Endothelial cell of umbilical vein (primary cell): Measurements from ENCODE around the gene ELL2. TPM values are rescaled to one million over a fixed set of nuclear protein-coding genes. Genes with fewer than 3 reads are reported as not detected.

ENCODE experiments used
- BruUV-seq: library from RNA; stranded (reverse); fragments of 400-500 nt; replicated peaks from 2 replicates; lab custom pipeline; 2021; lab: Mats Ljungman, UMichigan
- CTCF ChIA-PET: fragments of 300-600, 350-600 bp; sonication (Branson Sonifier 250); formaldehyde crosslinking; loops from one replicate; lab custom pipeline; 2021; ENCODE audit warnings: antibody characterized with exemption, inconsistent platforms; lab: Charles Lee
- POLR2A ChIA-PET: fragments of 300-600, 350-600 bp; sonication (Branson Sonifier 250); formaldehyde crosslinking; loops from one replicate; lab custom pipeline; 2021; ENCODE audit warnings: antibody characterized with exemption, inconsistent platforms; lab: Charles Lee
- DNase-seq: peaks from one replicate; pipeline ENCODE4 v3.0.0-alpha.2; 2011; ENCODE audit warnings: low read depth, low spot score
- FAIRE-seq: peaks from 2 replicates; lab custom pipeline; 2011; peaks lifted over from hg19 to GRCh38; lab: Jason Lieb, UNC
- H2AFZ ChIP-seq: 2 replicates; pipeline ENCODE4 v1.6.0; 2012; ENCODE audit warnings: low read depth, low read length, control low read depth, inconsistent platforms
- H3K27ac ChIP-seq: 2 replicates; pipeline ENCODE4 v1.5.1; 2011; ENCODE audit warnings: low read depth, mild to moderate bottlenecking, control low read depth, low read length, moderate library complexity; ENCODE audit not compliant: insufficient read depth
- H3K27me3 ChIP-seq, 2 experiments: 2 replicates each; pipeline versions ENCODE4 v1.6.0 to v1.6.1; 2011; ENCODE audit warnings: low read length in 2 of 2, mixed read lengths in 1 of 2; ENCODE audit not compliant: control insufficient read depth in 2 of 2, insufficient read depth in 2 of 2
- H3K36me3 ChIP-seq, 2 experiments: 2 replicates in 1 of 2; 3 replicates in 1 of 2; pipeline ENCODE4 v1.5.1; 2011; ENCODE audit warnings: low read length in 2 of 2, mild to moderate bottlenecking in 1 of 2, moderate library complexity in 1 of 2; ENCODE audit not compliant: control insufficient read depth in 2 of 2, insufficient read depth in 2 of 2; ENCODE audit errors: extremely low read depth in 1 of 2
- H3K4me1 ChIP-seq: 3 replicates; pipeline ENCODE4 v1.5.1; 2011; ENCODE audit warnings: mild to moderate bottlenecking, low read length; ENCODE audit not compliant: control insufficient read depth, insufficient read depth; ENCODE audit errors: extremely low read depth
- H3K4me2 ChIP-seq: 2 replicates; pipeline ENCODE4 v1.6.1; 2011; ENCODE audit warnings: low read length, control low read depth, mixed read lengths; ENCODE audit not compliant: insufficient read depth
- H3K4me3 ChIP-seq, 3 experiments: fragments of 200-600 bp in 1 of 3; sonication (generic), shearing (Covaris generic) in 1 of 3; replicated peaks in 1 of 3; 2 replicates each; pipeline ENCODE4 v1.5.1; 2011 to 2016; ENCODE audit warnings: control low read depth in 3 of 3, low read length in 3 of 3, mild to moderate bottlenecking in 2 of 3, inconsistent platforms in 1 of 3, low read depth in 1 of 3, moderate library complexity in 1 of 3; ENCODE audit not compliant: insufficient read depth in 1 of 3
- H3K79me2 ChIP-seq: 2 replicates; pipeline ENCODE4 v1.6.0; 2012; ENCODE audit warnings: low read length, inconsistent platforms; ENCODE audit not compliant: control insufficient read depth, insufficient read depth
- H3K9ac ChIP-seq: replicated peaks from 2 replicates; pipeline ENCODE3; 2011; ENCODE audit warnings: low read length, control low read depth; ENCODE audit not compliant: insufficient read depth; ENCODE audit errors: extremely low read depth
- H3K9me1 ChIP-seq: replicated peaks from 3 replicates; pipeline ENCODE4 v1.6.0; 2011; ENCODE audit warnings: mild to moderate bottlenecking, low read length; ENCODE audit not compliant: control insufficient read depth, insufficient read depth; ENCODE audit errors: extremely low read depth
- H3K9me3 ChIP-seq: replicated peaks from 2 replicates; pipeline ENCODE4 v1.5.1; 2012; ENCODE audit warnings: low read length, inconsistent platforms; ENCODE audit not compliant: control insufficient read depth, insufficient read depth
- H4K20me1 ChIP-seq: replicated peaks from 2 replicates; pipeline ENCODE3; 2011; ENCODE audit warnings: mild to moderate bottlenecking, low read length; ENCODE audit not compliant: control insufficient read depth, insufficient read depth; ENCODE audit errors: extremely low read depth
- CTCF ChIP-seq, 2 donors: IDR thresholded peaks; 1 replicate in 1 of 2; 2 replicates in 1 of 2; pipeline ENCODE4 v1.5.1; 2011; ENCODE audit warnings: low read length in 2 of 2, mild to moderate bottlenecking in 2 of 2, moderate library complexity in 2 of 2, control low read depth in 1 of 2, inconsistent platforms in 1 of 2, low read depth in 1 of 2; ENCODE audit not compliant: insufficient read depth in 1 of 2; ENCODE audit errors: extremely low read depth in 1 of 2
- EZH2 ChIP-seq: IDR thresholded peaks from 2 replicates; pipeline ENCODE4 v1.6.1; 2012; ENCODE audit warnings: borderline replicate concordance, low read depth, mild to moderate bottlenecking, moderate library complexity, low read length, inconsistent platforms; ENCODE audit not compliant: severe bottlenecking
- FOS ChIP-seq: IDR thresholded peaks from 2 replicates; pipeline ENCODE4 v1.6.1; 2011; ENCODE audit warnings: mild to moderate bottlenecking, low read length, moderate library complexity, borderline replicate concordance; ENCODE audit not compliant: insufficient read depth
- GATA2 ChIP-seq: IDR thresholded peaks from 2 replicates; pipeline ENCODE4 v1.7.0; 2011; ENCODE audit warnings: low read depth, mild to moderate bottlenecking, moderate library complexity, mixed read lengths, low read length; ENCODE audit not compliant: insufficient read length, insufficient read depth
- JUN ChIP-seq: IDR thresholded peaks from 2 replicates; pipeline ENCODE4 v1.6.1; 2011; ENCODE audit warnings: borderline replicate concordance, low read depth; ENCODE audit not compliant: insufficient read length, insufficient read depth
- MAX ChIP-seq: IDR thresholded peaks from 2 replicates; pipeline ENCODE4 v1.6.1; 2011; ENCODE audit not compliant: insufficient read depth, insufficient read length
- MYC ChIP-seq: IDR thresholded peaks from one replicate; pipeline ENCODE4 v1.6.1; 2011; ENCODE audit warnings: mild to moderate bottlenecking, low read depth, low read length
- POLR2A ChIP-seq: IDR thresholded peaks from 2 replicates; pipeline ENCODE4 v1.6.1; 2012; ENCODE audit warnings: low read depth, mild to moderate bottlenecking, control low read depth, low read length
- POLR2AphosphoS5 ChIP-seq: IDR thresholded peaks from 2 replicates; pipeline ENCODE4 v1.6.1; 2012; ENCODE audit warnings: low read depth, mild to moderate bottlenecking, control low read depth, low read length, moderate library complexity; ENCODE audit not compliant: insufficient read depth
- dilution Hi-C: fragments of 300-500 bp; cut with MboI; formaldehyde crosslinking; loops from one replicate; pipeline ENCODE4 v1.15.0; 2019; ENCODE audit warnings: low sequenced_read_pairs; ENCODE audit not compliant: extremely low pct_ligation_motif_present
- intact Hi-C: fragments of 100-400 bp; cut with micrococcal nuclease; formaldehyde crosslinking; loops from one replicate; pipeline ENCODE4 v1.10.0; 2022
- polyA plus RNA-seq, 4 experiments: library from polyadenylated mRNA; depleted of rRNA in 3 of 4; stranded (reverse) in 3 of 4; unstranded in 1 of 4; fragments of >200 nt; gene quantifications; 2 replicates each; pipeline versions ENCODE4 v1.2.1 to v1.2.3, GENCODE V29; 2011 to 2012; ENCODE audit warnings: missing spikeins in 1 of 4
- total RNA-seq: library from RNA; stranded (reverse); gene quantifications from 2 replicates; pipeline ENCODE4 v1.2.3, GENCODE V29; 2021

The ELL2 gene
- total and polyA plus RNA-seq, 2 donors (not counting 3 experiments of a cell fraction or from before 2014, with no cell fraction given), result 6.8 to 26.0 TPM

DNA sequence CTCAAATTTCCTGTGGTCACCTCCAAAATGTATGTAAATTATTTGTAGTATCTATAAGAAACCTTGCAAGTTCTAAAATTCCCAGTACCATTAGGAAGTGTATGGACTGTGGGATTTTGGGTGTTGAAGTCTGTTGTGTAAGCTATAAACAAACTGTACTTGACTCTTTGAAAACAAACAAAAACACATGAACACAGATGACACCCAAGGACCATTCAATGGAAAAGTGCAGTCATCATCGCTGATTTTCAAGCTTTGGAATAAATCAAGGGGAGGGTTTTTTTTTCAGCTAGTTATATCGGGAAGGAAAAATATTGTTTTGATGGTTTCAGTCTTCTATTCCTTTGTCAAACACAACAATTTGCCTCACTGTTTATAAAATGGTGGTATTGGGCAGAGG lies 49.6 kb downstream of the ELL2 start:
- no peak overlapping the region for H3K27ac ChIP-seq
- no peak overlapping the region for H3K4me3 ChIP-seq
- no peaks in the 10 kb centered on the region for H3K9me1 ChIP-seq
- H3K79me2 ChIP-seq, result peaks cover 2% of the 10 kb centered on the region
- ChIA-PET POLR2A (no interaction called here), CTCF (interaction anchor here (1.5 kb wide), 1 partner anchor 19 kb away, joined by 6 read pairs; no protein-coding TSS in a partner anchor)
- H3K9ac ChIP-seq, result no peak overlapping the region
- no peaks in the 10 kb centered on the region for H3K36me3 ChIP-seq
- FAIRE-seq (no peak), DNase-seq (no peak)
- no peaks in the 10 kb centered on the region for H3K27me3 ChIP-seq
- TF ChIP-seq JUN (no peak), MYC (no peak), CTCF (IDR thresholded peaks at IDR 0.05; ENCODE audit: extremely low read depth in 1 of 2, insufficient read depth in 1 of 2, low read depth in 1 of 2, low read length in 2 of 2) (no peak), FOS (no peak), POLR2A (no peak), EZH2 (no peak), MAX (no peak), POLR2AphosphoS5 (no peak), GATA2 (no peak)
- no TSS peak for BruUV-seq
- H3K9me3 ChIP-seq, result no peaks in the 10 kb centered on the region
- no peaks in the 10 kb centered on the region for H4K20me1 ChIP-seq
- no peak overlapping the region for H3K4me2 ChIP-seq
- H3K4me1 ChIP-seq, result no peaks in the 10 kb centered on the region
- intact Hi-C loops (no loop called here), dilution Hi-C loops (no loop called here)
- no peak overlapping the region for H2AFZ ChIP-seq
